Chondrocyte (in vitro differentiated cells): ENCODE results near the gene CPXM1. TPM values are rescaled to one million over a fixed set of nuclear protein-coding genes. Genes with fewer than 3 reads are reported as not detected.

ENCODE experiments used
- DNase-seq: peaks from one replicate; pipeline ENCODE4 v3.0.0; 2021; ENCODE audit warnings: mixed read lengths, low spot score
- H3K27ac Mint-ChIP-seq: one replicate; pipeline ENCODE4 v1.8.0; 2021; ENCODE audit warnings: mild to moderate bottlenecking, moderate library complexity, mixed read lengths; ENCODE audit not compliant: unreplicated experiment
- H3K27me3 Mint-ChIP-seq: 2 replicates; pipeline ENCODE4 v1.8.0; 2021; ENCODE audit warnings: low read depth, mixed read lengths
- H3K36me3 Mint-ChIP-seq: 2 replicates; pipeline ENCODE4 v1.8.0; 2021; ENCODE audit warnings: low read depth, mixed read lengths
- H3K4me1 Mint-ChIP-seq: 2 replicates; pipeline ENCODE4 v1.8.0; 2021; ENCODE audit warnings: low read depth, mild to moderate bottlenecking, mixed read lengths
- H3K4me3 Mint-ChIP-seq: one replicate; pipeline ENCODE4 v1.8.0; 2021; ENCODE audit warnings: mild to moderate bottlenecking, moderate library complexity, mixed read lengths; ENCODE audit not compliant: unreplicated experiment
- H3K9me3 Mint-ChIP-seq: 2 replicates; pipeline ENCODE4 v1.8.0; 2021; ENCODE audit warnings: low read depth, mixed read lengths
- CTCF ChIP-seq: fragments of 200-600 bp; sonication (generic); IDR thresholded peaks from 2 replicates; pipeline ENCODE4 v1.5.0; 2021; ENCODE audit warnings: antibody characterized with exemption, mild to moderate bottlenecking, moderate library complexity
- total RNA-seq: library from RNA; stranded (reverse); gene quantifications from 3 replicates; pipeline ENCODE4 v1.2.1, GENCODE V29; 2021

The CPXM1 gene
- total RNA-seq, 1 donor from 2014 or later: 6.3 TPM

DNA sequence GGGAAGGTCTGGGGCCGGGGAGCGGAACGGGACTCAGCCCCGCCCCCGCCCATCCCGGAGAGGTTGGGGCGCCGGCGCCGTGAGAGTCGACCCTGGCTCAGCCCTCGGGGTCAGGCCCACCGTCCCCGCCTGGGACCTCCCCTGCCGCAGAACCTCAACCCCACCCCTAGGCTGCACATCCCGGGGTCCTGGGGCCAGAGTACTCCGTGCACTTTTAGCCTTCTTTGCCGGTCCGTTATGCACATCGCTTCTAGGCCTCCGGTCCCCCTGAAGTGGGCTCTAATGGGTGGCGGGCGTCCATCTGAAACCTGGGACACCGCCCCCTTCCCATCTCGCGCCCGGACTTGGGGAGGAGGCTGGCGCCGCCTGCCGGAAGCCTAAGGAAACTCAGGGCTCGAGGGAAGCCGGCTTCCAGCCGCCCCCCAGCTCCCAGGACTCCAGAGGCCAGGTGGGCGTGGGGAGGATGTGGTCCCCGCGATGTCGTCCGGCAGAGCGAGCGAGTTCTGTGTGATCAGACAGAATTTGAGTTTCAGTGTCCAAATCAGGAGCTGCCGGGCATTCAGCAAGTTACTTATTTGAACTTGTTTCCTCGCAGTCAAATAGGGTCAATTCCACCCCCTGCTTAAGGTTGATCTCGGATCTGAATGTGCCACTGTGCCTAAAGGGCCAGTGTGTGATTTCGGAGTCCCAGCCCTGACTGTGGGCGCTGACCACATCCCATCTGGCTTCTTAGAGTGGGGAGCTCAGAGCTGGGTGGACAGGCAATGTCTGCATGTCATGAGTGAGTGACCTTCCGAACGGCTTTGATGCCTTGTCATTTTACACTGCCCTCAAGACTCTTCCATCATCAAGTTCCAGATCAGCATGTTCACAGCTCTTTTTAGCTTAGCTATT is 47.6 kb downstream of the CPXM1 start:
- peak; percentile 84 for TF ChIP-seq CTCF
- DNase-seq: no peak

DNA sequence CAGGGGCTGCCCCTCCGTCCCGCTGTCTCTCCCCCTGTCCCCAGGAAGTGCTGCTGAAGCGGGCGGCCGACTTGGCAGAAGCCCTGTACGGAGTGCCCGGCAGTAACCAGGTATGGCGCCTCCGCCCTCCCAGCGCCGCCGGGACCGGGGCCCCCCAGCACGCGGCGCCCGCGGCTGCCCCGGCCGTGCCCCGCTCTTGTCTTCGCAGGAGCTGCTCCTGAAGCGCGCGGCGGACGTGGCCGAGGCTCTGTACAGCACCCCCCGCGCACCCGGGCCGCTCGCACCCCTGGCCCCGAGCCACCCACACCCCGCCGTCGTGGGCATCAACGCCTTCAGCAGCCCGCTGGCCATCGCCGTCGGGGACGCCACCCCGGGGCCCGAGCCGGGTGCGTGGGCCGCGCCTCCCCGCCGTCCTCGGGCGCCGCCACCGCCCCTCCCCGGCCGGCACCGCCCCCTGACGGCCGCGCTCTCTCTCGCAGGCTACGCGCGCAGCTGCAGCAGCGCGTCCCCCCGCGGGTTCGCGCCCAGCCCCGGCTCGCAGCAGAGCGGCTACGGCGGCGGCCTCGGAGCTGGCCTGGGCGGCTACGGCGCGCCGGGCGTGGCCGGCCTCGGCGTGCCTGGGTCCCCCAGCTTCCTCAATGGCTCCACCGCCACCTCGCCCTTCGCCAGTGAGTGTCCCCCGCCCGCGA is 48.4 kb downstream of the CPXM1 start:
- no peak for DNase-seq
- Mint-ChIP-seq H3K27ac (no peak overlapping the region), H3K4me3 (no peak overlapping the region), H3K36me3 (peaks cover 2% of the 10 kb centered on the region), H3K9me3 (no peaks in the 10 kb centered on the region), H3K27me3 (peaks cover 62% of the 10 kb centered on the region), H3K4me1 (peaks cover 20% of the 10 kb centered on the region)
- no peak for TF ChIP-seq CTCF

More for the DNA sequence above, 47.6 kb downstream of the CPXM1 start:
- Mint-ChIP-seq H3K4me3 (peak overlapping the region; percentile 66), H3K27ac (no peak overlapping the region), H3K36me3 (peaks cover 2% of the 10 kb centered on the region), H3K4me1 (peaks cover 20% of the 10 kb centered on the region), H3K27me3 (peaks cover 64% of the 10 kb centered on the region), H3K9me3 (no peaks in the 10 kb centered on the region)

DNA sequence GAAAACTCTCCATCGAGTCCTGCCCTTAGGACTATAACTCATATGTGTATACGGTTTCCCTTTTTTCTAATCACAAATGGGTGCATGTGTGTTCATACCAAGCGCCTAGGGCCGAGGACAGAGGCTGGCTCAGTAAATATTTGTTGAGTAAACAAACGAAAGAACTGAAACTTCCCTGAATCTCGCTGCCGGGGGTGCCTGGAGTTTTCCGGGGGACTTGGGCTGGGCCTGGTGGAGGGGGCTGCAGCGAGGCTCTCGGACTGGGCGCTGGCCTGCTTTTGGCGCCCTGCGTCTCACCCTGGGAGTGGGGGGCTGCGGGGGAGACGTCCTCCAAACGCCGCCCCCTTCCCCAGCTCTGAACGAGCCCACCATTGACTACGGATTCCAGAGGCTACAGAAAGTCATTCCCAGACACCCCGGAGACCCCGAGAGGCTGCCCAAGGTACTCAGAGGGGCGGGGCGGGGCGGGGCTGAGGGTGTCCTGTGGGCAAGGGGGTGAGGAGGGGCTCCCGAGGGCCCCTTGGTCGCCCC is 49.0 kb downstream of the CPXM1 start:
- peaks cover 56% of the 10 kb centered on the region for H3K27me3 Mint-ChIP-seq

DNA sequence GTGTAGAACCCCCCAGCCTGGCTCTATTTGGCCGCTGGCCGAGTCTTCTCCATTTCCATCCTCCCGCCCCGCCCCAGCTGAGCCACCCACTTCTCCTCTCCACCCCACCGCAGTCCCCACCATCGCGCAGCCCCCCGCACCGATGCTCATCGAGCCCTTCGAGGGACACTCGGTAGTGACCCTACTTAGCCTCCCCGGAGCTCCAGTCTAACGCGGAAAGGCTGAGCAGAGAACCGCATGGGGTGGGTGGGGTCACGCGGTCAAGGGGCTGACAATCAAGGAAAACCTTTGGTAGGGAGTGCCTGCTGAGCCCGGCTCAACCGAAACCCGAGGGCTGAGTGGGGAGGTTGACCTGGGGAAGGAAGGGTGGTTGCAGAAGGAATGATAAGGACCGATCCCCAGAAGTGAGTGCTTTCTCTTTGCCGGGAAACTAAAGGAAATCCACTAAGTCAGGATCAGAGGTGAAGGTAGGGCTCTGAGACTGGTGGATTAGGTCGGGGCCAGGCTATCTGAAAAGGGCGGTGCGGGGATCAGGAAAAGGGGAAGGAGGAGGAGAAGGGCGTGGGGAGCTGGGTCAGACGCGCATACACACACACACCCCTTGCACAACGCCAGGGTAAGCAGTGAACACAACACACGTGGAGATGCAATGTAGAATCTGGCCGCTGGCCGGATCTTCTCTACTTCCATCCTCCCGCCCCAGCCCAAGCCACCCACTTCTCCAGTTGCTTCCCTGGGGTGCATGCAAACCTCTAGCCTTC is 49.8 kb downstream of the CPXM1 start:
- Mint-ChIP-seq H3K27me3 (peaks cover 55% of the 10 kb centered on the region), H3K4me1 (peaks cover 20% of the 10 kb centered on the region), H3K27ac (no peak overlapping the region), H3K4me3 (peak overlapping the region; percentile 45), H3K36me3 (peaks cover 2% of the 10 kb centered on the region), H3K9me3 (no peaks in the 10 kb centered on the region)
- DNase-seq: no peak
- TF ChIP-seq CTCF: no peak

More for the DNA sequence above, 49.0 kb downstream of the CPXM1 start:
- Mint-ChIP-seq H3K4me3 (peak overlapping the region; percentile 36), H3K27ac (no peak overlapping the region), H3K4me1 (peaks cover 20% of the 10 kb centered on the region), H3K36me3 (peaks cover 2% of the 10 kb centered on the region), H3K9me3 (no peaks in the 10 kb centered on the region)
- no peak for DNase-seq
- TF ChIP-seq CTCF: no peak
